ENCODE measurements around the gene CEBPG. TPM values are rescaled to one million over a fixed set of nuclear protein-coding genes. Genes with fewer than 3 reads are reported as not detected.

CEBPG gene
- total RNA-seq, 1 experiment from 2014 or later = 41.5 TPM

DNA sequence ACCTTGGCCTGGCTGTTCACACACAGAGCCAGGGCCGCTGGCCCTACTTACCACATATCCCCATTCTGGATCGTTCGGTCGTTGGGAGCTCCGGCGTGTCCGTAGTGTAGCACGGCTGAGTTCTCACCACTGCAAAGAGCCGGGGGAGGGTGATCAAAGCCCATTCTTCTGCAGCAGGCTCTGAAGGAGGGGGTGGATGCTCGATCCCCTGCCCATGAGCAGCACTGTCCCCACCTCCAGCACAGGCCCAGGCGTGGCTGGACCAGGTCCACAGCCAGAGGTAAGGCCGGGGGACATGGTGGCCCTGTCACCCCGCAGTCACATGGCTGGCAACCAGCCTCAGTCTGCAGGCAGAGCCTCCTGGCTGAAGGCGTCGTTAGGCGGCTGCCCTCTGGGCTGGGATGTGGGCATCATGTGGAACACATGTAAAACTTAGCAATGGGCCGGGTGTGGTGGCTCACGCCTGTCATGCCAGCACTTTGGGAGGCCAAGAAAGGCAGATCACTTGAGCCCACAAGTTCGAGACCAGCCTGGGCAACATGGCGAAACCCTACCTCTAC lies 38.2 kb downstream of the CEBPG start:
- Histone ChIP-seq H3K4me3 (ENCODE audit: low read depth in 2 of 2, low read length in 2 of 2) (no peak overlapping the region), H3K27me3 (ENCODE audit: control insufficient read depth, insufficient read depth, low read length) (no peaks in the 10 kb centered on the region), H3K4me1 (ENCODE audit: control insufficient read depth, insufficient read depth, low read length) (peaks cover 3% of the 10 kb centered on the region; the same call in 1 of the 2 replicates), H3K36me3 (ENCODE audit: control insufficient read depth, insufficient read depth, low read length) (no peaks in the 10 kb centered on the region), H3K9me3 (ENCODE audit: control insufficient read depth, insufficient read depth, low read depth, low read length) (no peaks in the 10 kb centered on the region), H3K27ac (ENCODE audit: low read length) (no peak overlapping the region)
- TF ChIP-seq, protein P1, sequence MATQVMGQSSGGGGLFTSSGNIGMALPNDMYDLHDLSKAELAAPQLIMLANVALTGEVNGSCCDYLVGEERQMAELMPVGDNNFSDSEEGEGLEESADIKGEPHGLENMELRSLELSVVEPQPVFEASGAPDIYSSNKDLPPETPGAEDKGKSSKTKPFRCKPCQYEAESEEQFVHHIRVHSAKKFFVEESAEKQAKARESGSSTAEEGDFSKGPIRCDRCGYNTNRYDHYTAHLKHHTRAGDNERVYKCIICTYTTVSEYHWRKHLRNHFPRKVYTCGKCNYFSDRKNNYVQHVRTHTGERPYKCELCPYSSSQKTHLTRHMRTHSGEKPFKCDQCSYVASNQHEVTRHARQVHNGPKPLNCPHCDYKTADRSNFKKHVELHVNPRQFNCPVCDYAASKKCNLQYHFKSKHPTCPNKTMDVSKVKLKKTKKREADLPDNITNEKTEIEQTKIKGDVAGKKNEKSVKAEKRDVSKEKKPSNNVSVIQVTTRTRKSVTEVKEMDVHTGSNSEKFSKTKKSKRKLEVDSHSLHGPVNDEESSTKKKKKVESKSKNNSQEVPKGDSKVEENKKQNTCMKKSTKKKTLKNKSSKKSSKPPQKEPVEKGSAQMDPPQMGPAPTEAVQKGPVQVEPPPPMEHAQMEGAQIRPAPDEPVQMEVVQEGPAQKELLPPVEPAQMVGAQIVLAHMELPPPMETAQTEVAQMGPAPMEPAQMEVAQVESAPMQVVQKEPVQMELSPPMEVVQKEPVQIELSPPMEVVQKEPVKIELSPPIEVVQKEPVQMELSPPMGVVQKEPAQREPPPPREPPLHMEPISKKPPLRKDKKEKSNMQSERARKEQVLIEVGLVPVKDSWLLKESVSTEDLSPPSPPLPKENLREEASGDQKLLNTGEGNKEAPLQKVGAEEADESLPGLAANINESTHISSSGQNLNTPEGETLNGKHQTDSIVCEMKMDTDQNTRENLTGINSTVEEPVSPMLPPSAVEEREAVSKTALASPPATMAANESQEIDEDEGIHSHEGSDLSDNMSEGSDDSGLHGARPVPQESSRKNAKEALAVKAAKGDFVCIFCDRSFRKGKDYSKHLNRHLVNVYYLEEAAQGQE (IDR thresholded peaks at IDR 0.05; ENCODE audit: insufficient read depth in 1 of 2, low read depth in 2 of 2, low read length in 1 of 2) = no peak
- no peak for TF ChIP-seq SIN3A (IDR thresholded peaks at IDR 0.05; ENCODE audit: borderline replicate concordance, insufficient read depth, low read depth, low read length)
- TF ChIP-seq TCF7L2 (IDR thresholded peaks at IDR 0.05; ENCODE audit: low read depth, low read length) = no peak
- TF ChIP-seq, protein P2, sequence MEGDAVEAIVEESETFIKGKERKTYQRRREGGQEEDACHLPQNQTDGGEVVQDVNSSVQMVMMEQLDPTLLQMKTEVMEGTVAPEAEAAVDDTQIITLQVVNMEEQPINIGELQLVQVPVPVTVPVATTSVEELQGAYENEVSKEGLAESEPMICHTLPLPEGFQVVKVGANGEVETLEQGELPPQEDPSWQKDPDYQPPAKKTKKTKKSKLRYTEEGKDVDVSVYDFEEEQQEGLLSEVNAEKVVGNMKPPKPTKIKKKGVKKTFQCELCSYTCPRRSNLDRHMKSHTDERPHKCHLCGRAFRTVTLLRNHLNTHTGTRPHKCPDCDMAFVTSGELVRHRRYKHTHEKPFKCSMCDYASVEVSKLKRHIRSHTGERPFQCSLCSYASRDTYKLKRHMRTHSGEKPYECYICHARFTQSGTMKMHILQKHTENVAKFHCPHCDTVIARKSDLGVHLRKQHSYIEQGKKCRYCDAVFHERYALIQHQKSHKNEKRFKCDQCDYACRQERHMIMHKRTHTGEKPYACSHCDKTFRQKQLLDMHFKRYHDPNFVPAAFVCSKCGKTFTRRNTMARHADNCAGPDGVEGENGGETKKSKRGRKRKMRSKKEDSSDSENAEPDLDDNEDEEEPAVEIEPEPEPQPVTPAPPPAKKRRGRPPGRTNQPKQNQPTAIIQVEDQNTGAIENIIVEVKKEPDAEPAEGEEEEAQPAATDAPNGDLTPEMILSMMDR (IDR thresholded peaks at IDR 0.05) = no peak
- no peak for TF ChIP-seq POLR2AphosphoS5 (IDR thresholded peaks at IDR 0.05; ENCODE audit: low read depth, low read length)
- ATAC-seq (no peak), DNase-seq (ENCODE audit: low read depth, low spot score) (no peak)
- ChIA-PET POLR2A (no interaction called here), CTCF (interaction anchor here (1.0 kb wide), 1 partner anchor 19 kb away, joined by 3 read pairs; no protein-coding TSS in a partner anchor)
- BruUV-seq (replicated peaks) = no TSS peak
- in situ Hi-C loops (cut with HindIII; ENCODE audit: low pct_unique_long_range_greater_than_20kb, low sequenced_read_pairs) = loop anchor here (10.0 kb wide), 1 partner anchor 293 kb away; no protein-coding TSS in a partner anchor
- intact Hi-C loops (cut with micrococcal nuclease; ENCODE audit: unreplicated experiment) = no loop called here

DNA sequence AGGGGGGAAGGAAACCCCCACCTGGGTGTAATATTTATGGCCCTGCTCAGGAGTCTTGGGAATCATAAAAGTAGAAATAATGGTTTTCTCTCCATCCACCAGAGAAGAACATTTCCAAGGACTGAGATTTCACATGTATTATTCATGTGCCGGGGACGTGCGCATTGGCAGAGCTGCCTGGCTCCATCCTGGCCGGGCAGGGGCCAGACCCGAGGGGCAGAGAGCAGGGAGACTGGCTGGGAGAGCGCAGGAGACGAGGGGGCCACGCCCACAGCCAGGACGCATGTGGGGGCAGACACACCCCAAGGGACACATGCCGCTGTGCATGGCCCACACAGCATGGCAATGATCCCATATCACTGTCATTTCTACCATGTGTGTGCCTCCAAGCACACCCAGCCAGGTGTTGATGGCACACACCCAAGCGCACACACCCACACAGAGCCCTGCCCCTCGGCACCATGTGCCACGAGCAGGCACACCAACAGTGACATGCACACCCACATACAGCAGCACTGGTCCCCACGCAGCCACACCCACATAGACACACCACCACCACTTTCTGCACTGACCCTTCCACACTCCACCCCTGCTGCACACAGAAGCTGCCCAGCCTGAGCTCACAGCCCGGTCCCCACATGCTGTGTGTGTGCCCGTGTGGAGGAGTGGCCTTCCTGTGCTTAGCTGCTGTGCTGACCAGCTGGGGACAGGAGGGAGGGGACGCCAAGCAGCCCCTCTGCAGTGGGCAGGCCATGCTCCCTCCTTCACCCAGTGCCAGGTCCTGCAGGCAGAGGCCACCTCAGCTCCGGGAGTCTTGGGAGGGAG lies 39.3 kb downstream of the CEBPG start:
- H3K4me3 ChIP-seq (ENCODE audit: low read depth in 2 of 2, low read length in 2 of 2) = no peak overlapping the region
- peaks cover 4% of the 10 kb centered on the region; the same call in 1 of the 2 replicates for H3K4me1 ChIP-seq (ENCODE audit: control insufficient read depth, insufficient read depth, low read length)
- POLR2A ChIA-PET = no interaction called here
- DNase-seq (ENCODE audit: low read depth, low spot score) (no peak), ATAC-seq (no peak)
- intact Hi-C loops (cut with micrococcal nuclease; ENCODE audit: unreplicated experiment) = no loop called here
- in situ Hi-C loops (cut with HindIII; ENCODE audit: low pct_unique_long_range_greater_than_20kb, low sequenced_read_pairs) = loop anchor here (10.0 kb wide), 1 partner anchor 292 kb away; no protein-coding TSS in a partner anchor
- H3K36me3 ChIP-seq (ENCODE audit: control insufficient read depth, insufficient read depth, low read length) = no peaks in the 10 kb centered on the region
- TF ChIP-seq, protein P1 (IDR thresholded peaks at IDR 0.05; ENCODE audit: insufficient read depth in 1 of 2, low read depth in 2 of 2, low read length in 1 of 2) = no peak
- TF ChIP-seq POLR2AphosphoS5 (IDR thresholded peaks at IDR 0.05; ENCODE audit: low read depth, low read length) (no peak), TCF7L2 (IDR thresholded peaks at IDR 0.05; ENCODE audit: low read depth, low read length) (no peak), SIN3A (IDR thresholded peaks at IDR 0.05; ENCODE audit: borderline replicate concordance, insufficient read depth, low read depth, low read length) (no peak)
- TF ChIP-seq, protein P2 (IDR thresholded peaks at IDR 0.05) = no peak
- H3K27ac ChIP-seq (ENCODE audit: low read length) = no peak overlapping the region
- CTCF ChIA-PET = interaction anchor here (1.0 kb wide), 2 partner anchors 18 to 365 kb away, joined by 3 read pairs; no protein-coding TSS in a partner anchor
- no TSS peak for BruUV-seq (replicated peaks)
- no peaks in the 10 kb centered on the region for H3K27me3 ChIP-seq (ENCODE audit: control insufficient read depth, insufficient read depth, low read length)
- H3K9me3 ChIP-seq (ENCODE audit: control insufficient read depth, insufficient read depth, low read depth, low read length) = no peaks in the 10 kb centered on the region

All from Panc1 (cell line).